HG03095 (cell line): ENCODE data around the gene CSPG4.
"Not testable (repeated sequence)": the region's sequence is repeated elsewhere in the genome, so short reads cannot be mapped to it uniquely, and the experiment has no call there.

Experiments used
- ATAC-seq: cut with Tn5 transposase; IDR thresholded peaks from one replicate; pipeline ENCODE4 v1.9.1; 2021; ENCODE audit warnings: moderate library complexity; ENCODE audit not compliant: unreplicated experiment

CSPG4 gene

GRCh38 chr15:75705854-75706681, 6.6 kb downstream of the CSPG4 start:
- no peak for ATAC-seq

- ATAC-seq, result not testable (repeated sequence)
Measured at GRCh38 chr15:75705375-75705774, 7.3 kb downstream of the CSPG4 start.

GRCh38 chr15:75704618-75705017, 8.0 kb downstream of the CSPG4 start:
- no peak for ATAC-seq

GRCh38 chr15:75704263-75704615, 8.4 kb downstream of the CSPG4 start:
- no peak for ATAC-seq

- ATAC-seq, result not testable (repeated sequence)
Measured at GRCh38 chr15:75703440-75704262, 9.0 kb downstream of the CSPG4 start.

- ATAC-seq, result no peak
Measured at GRCh38 chr15:75702436-75702835, 10.2 kb downstream of the CSPG4 start.

- not testable (repeated sequence) for ATAC-seq
Measured at GRCh38 chr15:75701071-75702003, 11.3 kb downstream of the CSPG4 start.

GRCh38 chr15:75699961-75700874, 12.4 kb downstream of the CSPG4 start:
- ATAC-seq, result not testable (repeated sequence)

- not testable (repeated sequence) for ATAC-seq
Measured at GRCh38 chr15:75699517-75699916, 13.1 kb downstream of the CSPG4 start.

- ATAC-seq, result not testable (repeated sequence)
Measured at GRCh38 chr15:75697974-75698747, 14.5 kb downstream of the CSPG4 start.

- ATAC-seq, result no peak
Measured at GRCh38 chr15:75697523-75697922, 15.1 kb downstream of the CSPG4 start.

GRCh38 chr15:75696854-75697259, 15.8 kb downstream of the CSPG4 start:
- ATAC-seq, result no peak

GRCh38 chr15:75696311-75696720, 16.3 kb downstream of the CSPG4 start:
- ATAC-seq, result no peak

GRCh38 chr15:75695634-75696310, 16.9 kb downstream of the CSPG4 start:
- ATAC-seq, result no peak

- no peak for ATAC-seq
Measured at GRCh38 chr15:75695220-75695619, 17.4 kb downstream of the CSPG4 start.

GRCh38 chr15:75694241-75695182, 18.1 kb downstream of the CSPG4 start:
- no peak for ATAC-seq

- no peak for ATAC-seq
Measured at GRCh38 chr15:75693501-75694240, 19.0 kb downstream of the CSPG4 start.
